ENCODE measurements around the gene TUBB3.
"Not testable (repeated sequence)": the region's sequence is repeated elsewhere in the genome, so short reads cannot be mapped to it uniquely, and the experiment has no call there.

TUBB3 gene

DNA sequence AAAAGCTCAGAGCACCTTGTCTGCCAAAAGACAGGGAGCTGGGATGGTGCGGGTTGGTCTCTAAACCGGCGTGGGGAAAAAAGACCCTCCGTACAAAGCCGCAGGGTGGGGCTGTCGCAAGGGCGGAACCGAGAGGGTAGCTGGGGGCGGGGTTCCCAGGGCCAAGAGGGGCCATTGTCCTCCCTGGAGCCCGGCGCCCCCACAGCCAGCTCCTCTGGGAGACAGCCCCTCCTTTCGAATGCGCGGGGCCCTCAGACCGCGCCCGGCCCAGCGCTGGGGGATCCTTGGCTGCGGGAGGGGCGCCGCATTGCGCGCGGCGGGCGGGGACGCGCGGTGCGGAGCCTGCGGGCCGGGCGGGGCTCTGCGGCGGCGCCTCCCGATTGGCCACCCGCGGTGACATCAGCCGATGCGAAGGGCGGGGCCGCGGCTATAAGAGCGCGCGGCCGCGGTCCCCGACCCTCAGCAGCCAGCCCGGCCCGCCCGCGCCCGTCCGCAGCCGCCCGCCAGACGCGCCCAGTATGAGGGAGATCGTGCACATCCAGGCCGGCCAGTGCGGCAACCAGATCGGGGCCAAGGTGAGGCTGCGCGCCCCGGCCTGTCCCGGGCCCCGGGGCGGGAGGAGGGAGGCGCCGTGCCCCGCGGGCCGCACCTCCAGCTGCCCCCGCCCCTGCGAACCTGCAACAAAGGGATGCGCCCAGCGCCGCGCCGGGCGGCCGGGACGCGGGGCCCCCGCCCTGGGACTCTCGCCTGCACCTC is at the start of gene TUBB3:
Gene TUBB3 (plus strand): TSS at position 459 of the 756 bp plus-strand sequence. CDS start 60 bp downstream, at position 519.
- DNase-seq (ENCODE audit: low spot score) = peak; percentile 93

- peak; percentile 95 for DNase-seq (ENCODE audit: low spot score)
Measured at GRCh38 chr16:89873972-89874689, 49.0 kb upstream of the TUBB3 start.

GRCh38 chr16:89879123-89879522 is 44.0 kb upstream of the TUBB3 start:
- not testable (repeated sequence) for DNase-seq (ENCODE audit: low spot score)

DNA sequence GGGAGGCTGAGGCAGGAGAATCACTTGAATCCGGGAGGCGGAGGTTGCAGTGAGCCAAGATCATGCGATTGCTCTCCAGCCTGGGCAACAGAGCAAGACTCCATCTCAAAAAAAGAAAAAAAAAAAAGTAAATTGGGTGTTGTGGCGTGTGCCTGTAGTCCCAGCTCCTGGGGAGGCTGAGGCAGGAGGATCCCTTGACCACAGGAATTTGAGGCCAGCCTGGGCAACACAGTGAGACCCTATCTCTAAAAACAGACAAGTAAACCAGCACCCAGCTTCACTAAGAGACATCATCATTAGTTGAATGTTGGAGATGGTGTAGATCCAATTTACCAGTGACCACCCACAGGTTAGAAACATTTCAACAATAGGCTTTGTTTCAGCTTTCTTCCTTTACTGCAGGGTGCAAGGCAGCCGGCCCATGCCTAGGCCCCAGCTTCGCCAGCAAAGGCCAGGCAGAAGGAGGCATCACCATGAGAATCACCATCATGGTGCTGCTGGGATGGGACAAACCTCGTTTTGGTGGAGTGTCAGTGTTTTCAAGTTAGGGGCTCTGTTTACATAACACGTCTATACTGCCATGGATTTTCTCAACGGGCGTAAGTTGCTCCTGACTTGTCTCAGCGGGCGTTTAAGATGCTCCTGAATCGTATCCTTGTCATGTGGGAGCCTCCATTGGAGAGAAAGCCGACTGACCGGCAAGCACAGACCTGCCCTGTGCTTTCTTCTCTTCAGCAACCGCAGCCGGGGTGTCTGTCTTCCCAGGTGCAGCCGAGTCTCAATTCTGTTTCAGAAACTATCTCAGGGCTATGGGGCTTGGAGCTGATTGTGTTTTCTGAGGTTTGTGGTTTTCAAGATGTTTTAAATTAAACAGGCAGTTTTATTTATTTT is 42.4 kb upstream of the TUBB3 start:
- DNase-seq (ENCODE audit: low spot score) = no peak

DNA sequence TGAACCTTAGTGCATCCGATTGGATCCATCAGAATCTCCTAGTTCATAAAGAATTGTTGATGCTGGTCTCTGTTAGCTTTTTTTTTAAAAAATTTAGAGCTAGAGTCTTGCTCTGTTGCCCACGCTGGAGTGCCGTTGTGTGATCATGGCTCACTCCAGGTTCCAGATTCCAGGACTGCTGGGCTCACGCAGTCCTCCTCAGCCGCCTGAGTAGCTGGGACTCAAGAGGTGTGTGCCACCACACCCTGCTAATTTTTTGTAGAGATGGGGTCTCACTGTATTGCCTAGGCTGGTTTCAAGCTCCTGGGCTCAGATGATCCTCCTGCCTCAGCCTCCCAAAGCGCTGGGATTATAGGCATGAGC is 41.8 kb upstream of the TUBB3 start:
- no peak for DNase-seq (ENCODE audit: low spot score)

DNA sequence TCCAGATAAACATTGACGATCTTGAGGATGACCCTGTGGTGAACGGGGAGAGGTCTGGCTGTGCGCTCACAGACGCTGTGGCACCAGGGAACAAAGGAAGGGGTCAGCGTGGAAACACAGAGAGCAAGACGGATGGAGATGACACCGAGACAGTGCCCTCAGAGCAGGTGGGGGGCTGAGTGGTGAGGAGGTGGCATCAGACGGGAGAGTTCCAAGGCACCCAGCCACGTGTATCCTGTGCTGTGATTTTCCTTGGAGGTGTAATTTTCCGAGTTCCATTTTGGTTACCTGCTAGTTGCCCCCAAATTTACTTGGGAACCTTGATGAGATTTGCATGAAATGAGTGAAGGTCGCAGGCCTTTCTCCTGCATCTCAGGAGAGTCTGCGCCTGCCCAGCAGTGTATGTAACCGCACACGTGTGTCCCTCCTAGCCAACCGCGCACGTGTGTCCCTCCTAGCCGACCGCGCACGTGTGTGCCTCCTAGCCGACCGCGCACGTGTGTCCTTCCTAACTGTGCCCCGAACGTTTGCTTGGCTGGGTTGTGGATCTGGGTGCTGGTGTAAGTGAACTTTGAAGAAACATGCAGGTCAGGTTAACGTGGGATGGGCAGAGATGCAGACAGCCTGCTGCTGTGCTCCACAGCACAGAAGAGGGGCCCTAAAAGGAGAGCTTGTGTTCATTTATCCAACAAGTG is 39.6 kb upstream of the TUBB3 start:
- DNase-seq (ENCODE audit: low spot score) = no peak

DNA sequence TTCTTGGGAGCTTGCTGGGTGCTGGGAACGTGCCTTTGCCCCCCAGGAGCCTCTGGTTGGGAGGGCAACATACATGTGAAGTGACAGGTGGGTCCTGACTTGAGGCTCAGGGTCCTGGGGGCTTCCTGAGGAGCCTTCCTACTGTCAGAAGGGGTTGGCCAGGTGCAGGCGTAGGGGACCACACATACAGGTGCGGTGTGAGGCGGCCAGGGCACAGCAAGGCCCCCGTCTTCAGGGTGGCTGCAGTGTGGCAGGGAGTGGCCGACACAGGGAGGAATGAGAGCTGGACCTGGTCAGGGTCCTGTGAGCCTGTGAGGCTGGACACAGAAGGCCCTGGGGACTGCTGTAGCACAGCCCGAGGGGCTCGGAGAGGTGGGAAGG is 39.1 kb upstream of the TUBB3 start:
- no peak for DNase-seq (ENCODE audit: low spot score)

GRCh38 chr16:89887243-89887642 is 35.9 kb upstream of the TUBB3 start:
- DNase-seq (ENCODE audit: low spot score) = no peak

- no peak for DNase-seq (ENCODE audit: low spot score)
Measured at GRCh38 chr16:89890200-89890599, 32.9 kb upstream of the TUBB3 start.

DNA sequence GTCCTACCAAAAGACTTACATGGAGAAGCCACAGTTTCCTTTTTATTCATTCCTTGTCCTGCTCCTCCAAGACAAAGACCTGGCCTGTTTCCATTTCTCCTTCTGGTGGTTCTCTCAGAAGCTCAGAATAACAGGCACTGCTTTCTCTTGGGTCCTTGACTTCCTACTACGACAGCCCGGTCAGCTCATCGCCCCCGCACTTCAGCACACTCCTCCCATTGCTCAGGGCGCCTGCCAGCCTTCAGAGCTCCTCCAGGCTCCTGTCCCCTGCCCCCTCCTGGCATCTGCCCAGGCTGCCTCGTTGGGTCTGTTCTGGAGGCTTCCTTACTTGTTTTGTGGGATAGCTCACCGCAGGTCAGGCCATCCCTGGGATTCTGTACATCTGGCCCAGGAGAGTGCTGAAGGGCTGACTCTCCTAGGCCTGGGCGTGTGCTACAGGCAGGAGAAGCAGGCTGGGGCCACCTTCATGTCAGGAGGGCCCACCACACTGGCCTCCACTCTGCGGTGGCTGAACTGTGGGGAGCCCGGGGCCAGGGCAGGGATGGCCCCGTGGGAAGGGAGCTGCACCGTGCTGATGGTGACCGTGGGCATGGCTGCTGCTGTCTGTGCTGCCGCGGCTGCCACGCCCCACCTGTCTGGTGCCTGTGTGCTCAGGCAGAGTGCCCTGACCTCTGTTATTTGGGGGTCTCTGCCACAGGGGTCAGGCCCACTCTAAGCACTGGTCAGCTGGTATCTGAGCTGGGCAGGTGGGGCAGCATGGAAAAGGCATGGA is 32.1 kb upstream of the TUBB3 start:
- no peak for DNase-seq (ENCODE audit: low spot score)

DNA sequence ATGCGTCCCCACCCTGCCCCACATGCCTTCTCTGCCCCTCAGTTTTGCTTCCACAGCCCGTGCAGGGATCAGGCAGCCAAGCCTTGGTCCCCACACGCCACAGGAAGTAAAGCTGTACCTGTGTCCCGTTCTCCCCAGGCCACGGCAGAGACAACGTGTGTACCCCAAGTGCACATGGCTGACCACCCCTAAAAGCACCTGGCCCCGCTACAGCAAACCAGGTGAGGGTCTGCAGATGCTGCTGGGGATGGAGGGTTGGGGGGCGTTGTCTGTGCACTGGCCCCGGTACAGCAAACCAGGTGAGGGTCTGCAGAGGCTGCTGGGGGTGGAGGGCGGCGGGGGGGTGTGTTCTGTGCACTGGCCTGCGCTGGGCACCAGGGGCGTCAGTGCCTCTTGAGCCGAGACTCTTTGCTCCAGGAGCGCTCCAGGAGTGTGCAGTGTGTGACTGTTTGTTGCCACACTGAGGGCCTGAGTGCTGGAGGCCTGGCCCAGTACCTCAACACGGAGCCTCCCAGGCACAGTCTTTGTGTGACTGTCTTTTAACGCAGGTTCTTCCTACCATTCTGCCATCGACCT is 31.0 kb upstream of the TUBB3 start:
- DNase-seq (ENCODE audit: low spot score) = no peak

DNA sequence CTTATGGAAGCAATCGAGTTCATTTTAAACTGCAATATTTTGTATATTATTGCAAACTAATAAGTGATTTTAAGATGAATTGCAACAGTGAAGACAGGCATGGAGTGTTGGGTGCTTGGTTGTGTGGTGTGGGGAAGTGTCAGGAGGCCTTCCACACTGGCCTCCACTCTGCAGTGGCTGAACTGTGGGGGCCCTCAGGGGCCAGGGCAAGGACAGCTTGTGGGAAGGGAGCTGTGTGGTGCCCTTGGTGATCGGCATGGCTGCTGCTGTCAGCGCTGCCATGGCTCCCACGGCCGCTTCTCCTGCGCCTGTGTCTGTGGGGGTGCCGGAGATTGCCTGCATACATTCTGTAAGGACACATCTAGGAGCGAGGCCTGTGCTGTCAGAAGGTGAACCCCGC is 30.5 kb upstream of the TUBB3 start:
- no peak for DNase-seq (ENCODE audit: low spot score)

DNA sequence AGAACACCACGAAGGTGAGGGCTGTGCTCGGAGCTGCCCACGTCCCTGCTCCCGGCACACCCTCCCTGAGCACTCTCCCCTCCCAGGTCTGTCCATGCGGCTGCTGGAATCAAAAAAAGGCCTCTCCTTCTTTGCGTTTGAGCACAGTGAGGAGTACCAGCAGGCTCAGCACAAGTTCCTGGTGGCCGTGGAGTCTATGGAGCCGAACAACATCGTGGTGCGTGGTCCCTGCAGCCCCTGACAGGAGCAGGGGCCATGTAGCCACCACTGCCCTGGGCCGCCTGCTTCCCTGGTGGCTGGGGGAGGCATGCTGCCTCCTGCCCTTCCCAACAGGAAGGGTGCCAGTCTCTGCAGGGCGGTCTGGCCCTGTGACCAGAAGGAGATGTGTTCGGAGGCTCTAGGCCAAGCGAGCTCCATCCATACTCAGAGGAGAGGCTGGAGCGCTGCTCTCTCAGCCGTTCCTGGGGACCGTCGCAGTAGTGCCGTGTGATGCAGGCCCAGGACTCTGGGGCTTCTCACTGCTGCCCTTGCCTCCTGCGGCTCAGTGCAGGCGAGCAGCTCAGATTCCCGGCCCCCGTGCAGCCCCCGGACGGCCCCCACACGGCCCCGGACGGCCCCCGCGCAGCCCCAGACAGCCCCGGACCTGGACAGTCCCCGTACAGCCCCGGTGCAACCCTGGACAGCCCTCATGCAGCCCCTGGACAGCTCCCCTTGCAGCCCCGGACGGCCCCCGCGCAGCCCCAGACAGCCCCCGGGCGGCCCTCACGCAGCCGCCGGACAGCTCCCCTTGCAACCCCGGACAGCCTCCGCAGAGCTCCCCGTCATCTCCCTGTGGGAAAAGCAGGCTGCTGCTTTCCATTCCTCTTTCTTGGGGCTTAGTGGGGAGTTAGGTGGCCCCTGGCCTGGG is 29.2 kb upstream of the TUBB3 start:
- DNase-seq (ENCODE audit: low spot score) = no peak

- no peak for DNase-seq (ENCODE audit: low spot score)
Measured at GRCh38 chr16:89895482-89896250, 27.5 kb upstream of the TUBB3 start.

DNA sequence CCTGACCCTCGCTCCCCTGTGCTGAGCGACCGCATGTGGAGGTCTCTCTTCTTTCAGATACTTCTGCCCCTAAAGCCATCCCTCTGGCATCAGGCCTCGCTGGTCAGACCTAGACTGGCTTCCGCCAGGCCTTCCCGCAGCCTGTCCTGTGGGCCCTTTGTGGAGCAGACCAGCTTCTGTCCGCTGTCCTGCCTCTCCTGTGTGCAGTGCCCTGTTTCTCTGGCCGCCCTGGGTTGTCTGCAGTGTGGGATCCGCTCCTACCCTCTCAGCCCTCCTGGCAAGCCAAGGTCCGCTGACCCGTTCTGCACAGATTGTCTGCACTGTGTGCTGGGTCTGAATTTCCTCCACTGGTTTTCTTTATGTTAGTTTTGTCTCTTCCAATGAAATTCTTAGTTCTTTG is 25.9 kb upstream of the TUBB3 start:
- no peak for DNase-seq (ENCODE audit: low spot score)

- DNase-seq (ENCODE audit: low spot score) = no peak
Measured at GRCh38 chr16:89898201-89898967, 24.8 kb upstream of the TUBB3 start.

DNA sequence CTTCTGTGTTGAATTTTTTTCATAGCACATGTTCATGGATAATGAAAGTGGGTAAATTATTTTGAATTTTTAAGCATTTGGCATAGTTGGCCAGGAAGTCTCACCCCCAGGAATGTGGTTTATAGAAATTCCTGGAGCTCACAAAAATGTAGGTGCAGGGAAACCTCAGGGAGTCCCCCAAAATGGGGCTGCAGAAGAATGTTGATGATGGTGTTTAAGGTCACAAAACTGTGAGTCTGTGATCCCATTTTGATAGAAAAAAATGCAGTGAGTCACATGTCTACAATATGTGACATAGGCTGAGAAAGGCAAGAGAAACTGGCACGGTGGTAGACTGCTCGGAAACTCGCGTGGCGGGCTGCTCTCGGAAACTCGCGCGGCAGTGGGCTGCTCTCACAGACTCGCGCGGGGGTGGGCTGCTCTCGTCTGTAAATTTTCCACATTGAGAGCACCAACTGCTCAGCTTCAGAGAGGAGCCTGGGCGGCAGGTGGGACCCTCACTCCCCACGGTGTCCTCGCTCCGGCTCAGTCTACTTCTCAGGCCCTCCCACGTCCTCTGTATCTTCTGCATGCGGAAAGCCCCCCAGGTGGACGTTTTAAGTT is 23.2 kb upstream of the TUBB3 start:
- DNase-seq (ENCODE audit: low spot score) = no peak

DNA sequence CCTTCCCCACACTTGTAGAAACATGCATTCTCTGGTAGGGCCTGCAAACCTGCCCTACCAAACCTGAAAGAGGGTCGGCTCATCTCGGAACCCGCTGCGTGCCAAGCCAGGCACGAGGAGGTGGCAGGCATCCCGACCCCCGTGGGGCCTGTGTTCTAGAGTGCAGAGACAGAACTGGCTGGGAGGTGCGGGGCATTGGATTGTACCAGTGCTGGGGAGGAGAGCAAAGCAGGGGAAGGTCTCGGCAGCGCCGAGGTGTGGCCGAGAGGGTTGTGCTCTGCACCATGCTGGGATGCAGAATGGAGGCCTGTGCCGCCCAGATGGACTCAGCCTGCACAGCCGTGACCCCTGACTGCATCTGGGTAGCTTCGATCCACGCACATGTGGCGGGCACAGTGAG is 22.3 kb upstream of the TUBB3 start:
- no peak for DNase-seq (ENCODE audit: low spot score)
